ENCODE data around the gene HLA-B. TPM values are rescaled to one million over a fixed set of nuclear protein-coding genes. Genes with fewer than 3 reads are reported as not detected.
"Not testable (repeated sequence)": the region's sequence is repeated elsewhere in the genome, so short reads cannot be mapped to it uniquely, and the experiment has no call there.

The HLA-B gene
- 1,000 to 10,000 TPM; 3,089 to 4,180 TPM for total RNA-seq

- peak; percentile 80 for ATAC-seq (replicated peaks)
- Mint-ChIP-seq H3K4me1 (peaks cover 41% of the 10 kb centered on the region), H3K27me3 (no peaks in the 10 kb centered on the region), H3K4me3 (peak within 1 kb of the TSS; percentile 87), H3K27ac (peak within 1 kb of the TSS; percentile 99), H3K9me3 (no peaks in the 10 kb centered on the region), H3K36me3 (ENCODE audit: low read depth) (peaks cover 56% of the 10 kb centered on the region)
Observed at GRCh38 chr6:31356946-31357466, at the start of gene HLA-B. TSS of gene HLA-B (minus strand) at chr6:31357179. CDS start at chr6:31357158, 21 bp downstream.

GRCh38 chr6:31405996-31406395, 49.0 kb upstream of the HLA-B start:
- ATAC-seq (replicated peaks): no peak
- Mint-ChIP-seq H3K9me3 (no peaks in the 10 kb centered on the region), H3K36me3 (ENCODE audit: low read depth) (peaks cover 45% of the 10 kb centered on the region), H3K27ac (no peak overlapping the region), H3K4me1 (peaks cover 60% of the 10 kb centered on the region), H3K4me3 (peak overlapping the region; percentile 23), H3K27me3 (no peaks in the 10 kb centered on the region)

GRCh38 chr6:31404061-31404364, 47.0 kb upstream of the HLA-B start:
- peaks cover 27% of the 10 kb centered on the region for H3K36me3 Mint-ChIP-seq (ENCODE audit: low read depth)
- H3K27me3 Mint-ChIP-seq; ATAC-seq (replicated peaks); H3K9me3 Mint-ChIP-seq: not testable (repeated sequence)
- H3K4me3 Mint-ChIP-seq: peak overlapping the region; percentile 84
- peaks cover 55% of the 10 kb centered on the region for H3K4me1 Mint-ChIP-seq
- peak overlapping the region; percentile 55 for H3K27ac Mint-ChIP-seq

GRCh38 chr6:31403283-31404060, 46.5 kb upstream of the HLA-B start, which contains the start of gene MICA:
TSS of gene MICA (plus strand) at chr6:31403595. CDS start at chr6:31403633, 38 bp downstream.
- Mint-ChIP-seq H3K4me3 (peak within 1 kb of the TSS; percentile 84), H3K27ac (peak within 1 kb of the TSS; percentile 55), H3K36me3 (ENCODE audit: low read depth) (peaks cover 27% of the 10 kb centered on the region), H3K9me3 (no peaks in the 10 kb centered on the region), H3K27me3 (no peaks in the 10 kb centered on the region), H3K4me1 (peaks cover 54% of the 10 kb centered on the region)
- ATAC-seq (replicated peaks): peak; percentile 77

DNA sequence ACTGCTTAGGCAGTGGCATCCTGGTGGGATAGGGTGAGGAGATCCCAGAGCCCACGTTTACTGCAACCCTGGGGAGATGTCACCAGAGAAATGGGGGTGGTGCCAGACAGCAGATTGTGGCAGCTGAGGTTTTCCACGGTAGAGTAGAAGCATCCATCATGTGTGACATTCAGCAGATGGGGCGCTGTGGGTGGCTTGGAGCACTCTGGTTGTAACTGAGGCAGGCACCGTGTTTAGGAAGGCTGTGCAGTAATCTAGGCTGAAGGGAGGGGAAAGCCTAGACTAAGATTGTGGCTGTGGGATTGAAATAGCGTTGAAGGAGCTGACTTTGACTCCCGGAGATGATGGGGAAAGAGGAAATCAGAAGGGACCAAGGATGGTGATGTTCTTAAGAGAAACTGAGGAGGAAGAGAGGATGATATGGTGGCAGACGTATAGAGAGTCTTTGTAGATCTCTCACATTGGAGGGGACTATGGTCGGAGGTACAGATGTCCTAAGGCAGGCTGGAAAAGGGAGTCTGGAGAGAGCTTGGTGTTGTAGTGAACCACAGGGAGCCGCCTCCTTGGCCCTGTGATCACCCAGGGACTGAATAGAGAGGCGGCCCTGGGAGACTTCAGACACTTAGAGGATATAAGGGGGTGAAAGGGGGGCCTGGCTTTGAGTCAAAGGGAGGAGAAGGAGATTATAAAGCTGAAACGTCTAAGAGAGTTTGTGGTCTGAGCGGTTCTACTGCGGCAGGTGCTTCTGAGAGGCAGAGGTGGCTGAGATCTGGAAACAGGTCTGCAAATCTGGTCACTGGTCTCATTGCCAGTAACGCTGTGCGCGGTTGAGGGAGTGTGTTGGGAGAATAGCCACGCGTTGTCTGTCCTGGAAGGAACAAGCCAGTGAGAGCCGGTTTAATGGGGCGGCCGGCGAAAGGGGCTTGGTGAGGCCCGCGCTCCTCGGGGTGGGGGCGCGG, 45.6 kb upstream of the HLA-B start:
- peak overlapping the region; percentile 37 for H3K27ac Mint-ChIP-seq
- peaks cover 22% of the 10 kb centered on the region for H3K36me3 Mint-ChIP-seq (ENCODE audit: low read depth)
- peak; percentile 20 for ATAC-seq (replicated peaks)
- H3K27me3 Mint-ChIP-seq: no peaks in the 10 kb centered on the region
- H3K4me3 Mint-ChIP-seq: peak overlapping the region; percentile 84
- H3K4me1 Mint-ChIP-seq: peaks cover 48% of the 10 kb centered on the region
- H3K9me3 Mint-ChIP-seq: no peaks in the 10 kb centered on the region

DNA sequence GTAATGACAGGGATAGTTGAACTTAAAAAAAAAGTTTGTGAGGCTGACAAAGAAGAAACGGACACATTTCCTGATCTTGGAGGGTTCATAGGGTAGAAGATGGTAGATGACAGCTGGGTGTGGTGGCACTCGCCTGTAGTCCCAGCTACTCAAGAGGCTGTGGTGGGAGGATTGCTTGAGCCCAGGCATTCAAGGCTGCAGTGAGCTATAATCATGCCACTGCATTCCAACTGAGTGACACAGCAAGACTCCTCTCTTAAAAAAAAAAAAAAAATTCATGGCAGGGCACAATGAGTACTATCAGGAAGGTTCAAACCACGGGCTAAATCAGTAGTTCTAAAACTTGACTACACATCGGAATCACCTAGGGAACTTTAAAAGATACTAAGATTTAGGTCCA, 44.4 kb upstream of the HLA-B start:
- peak overlapping the region; percentile 84 for H3K4me3 Mint-ChIP-seq
- peak overlapping the region; percentile 47 for H3K27ac Mint-ChIP-seq
- H3K36me3 Mint-ChIP-seq (ENCODE audit: low read depth): peaks cover 22% of the 10 kb centered on the region
- H3K9me3 Mint-ChIP-seq: no peaks in the 10 kb centered on the region
- H3K27me3 Mint-ChIP-seq: no peaks in the 10 kb centered on the region
- H3K4me1 Mint-ChIP-seq: peaks cover 43% of the 10 kb centered on the region
- ATAC-seq (replicated peaks): no peak

- peak; percentile 52 for ATAC-seq (replicated peaks)
- peak overlapping the region; percentile 47 for H3K27ac Mint-ChIP-seq
- H3K9me3 Mint-ChIP-seq: no peaks in the 10 kb centered on the region
- H3K27me3 Mint-ChIP-seq: no peaks in the 10 kb centered on the region
- H3K4me3 Mint-ChIP-seq: peak overlapping the region; percentile 84
- peaks cover 36% of the 10 kb centered on the region for H3K4me1 Mint-ChIP-seq
- H3K36me3 Mint-ChIP-seq (ENCODE audit: low read depth): peaks cover 18% of the 10 kb centered on the region
Observed at GRCh38 chr6:31400467-31401289, 43.7 kb upstream of the HLA-B start.

GRCh38 chr6:31399589-31400466, 42.8 kb upstream of the HLA-B start:
- peaks cover 15% of the 10 kb centered on the region for H3K36me3 Mint-ChIP-seq (ENCODE audit: low read depth)
- no peaks in the 10 kb centered on the region for H3K27me3 Mint-ChIP-seq
- H3K27ac Mint-ChIP-seq: peak overlapping the region; percentile 47
- H3K4me1 Mint-ChIP-seq: peaks cover 33% of the 10 kb centered on the region
- peak; percentile 61 for ATAC-seq (replicated peaks)
- H3K9me3 Mint-ChIP-seq: no peaks in the 10 kb centered on the region
- peak overlapping the region; percentile 84 for H3K4me3 Mint-ChIP-seq

DNA sequence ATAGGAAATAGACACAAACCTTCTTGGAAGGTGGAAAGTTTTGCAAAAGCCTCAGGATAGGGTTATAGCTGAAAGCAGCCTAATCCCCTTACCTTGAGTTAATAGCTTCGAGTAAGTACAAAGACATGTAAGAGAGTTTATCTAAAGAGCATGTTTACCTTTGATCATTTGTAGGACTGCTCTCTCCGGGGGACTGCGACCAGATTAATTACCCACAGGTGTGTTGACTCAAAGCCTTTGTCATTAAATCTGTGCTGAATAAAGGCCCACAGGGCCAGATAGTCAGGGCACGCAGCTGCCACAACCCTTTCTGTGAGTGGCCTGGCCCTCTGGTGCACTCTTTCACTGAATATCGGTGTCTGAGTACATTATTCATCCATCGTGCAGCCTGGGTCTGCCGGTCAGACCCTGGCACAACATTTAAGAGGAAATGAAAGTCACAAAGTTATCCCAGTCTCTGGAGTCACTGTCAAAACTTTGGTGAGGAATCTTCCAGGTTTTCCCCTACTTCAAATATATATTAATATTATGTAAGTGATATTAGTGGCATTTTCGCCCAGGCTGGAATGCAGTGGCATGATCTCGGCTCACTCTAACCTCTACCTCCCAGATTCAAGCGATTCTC, 41.0 kb upstream of the HLA-B start:
- Mint-ChIP-seq H3K27ac (no peak overlapping the region), H3K4me3 (no peak overlapping the region), H3K9me3 (no peaks in the 10 kb centered on the region), H3K27me3 (no peaks in the 10 kb centered on the region), H3K4me1 (peaks cover 27% of the 10 kb centered on the region), H3K36me3 (ENCODE audit: low read depth) (peaks cover 5% of the 10 kb centered on the region)
- no peak for ATAC-seq (replicated peaks)

DNA sequence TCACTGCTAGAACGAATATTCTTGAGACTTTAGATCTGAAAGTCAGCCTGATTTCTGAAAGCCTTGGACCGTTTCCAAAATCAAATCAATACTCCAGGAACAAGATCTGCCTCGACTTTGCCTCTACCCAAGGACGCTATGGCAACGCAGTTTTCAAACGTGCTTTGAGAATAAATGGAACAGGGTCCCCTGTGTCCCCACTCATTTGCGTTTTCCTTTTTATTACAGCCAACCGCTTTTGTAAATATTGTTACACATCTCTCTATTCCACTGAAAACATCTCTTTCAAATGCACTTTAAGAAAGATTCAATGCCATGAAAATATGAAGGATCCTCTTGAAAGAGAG, 40.1 kb upstream of the HLA-B start:
- not testable (repeated sequence) for H3K27ac Mint-ChIP-seq; ATAC-seq (replicated peaks); H3K9me3 Mint-ChIP-seq; H3K4me3 Mint-ChIP-seq; H3K36me3 Mint-ChIP-seq (ENCODE audit: low read depth); H3K27me3 Mint-ChIP-seq
- H3K4me1 Mint-ChIP-seq: peaks cover 19% of the 10 kb centered on the region

DNA sequence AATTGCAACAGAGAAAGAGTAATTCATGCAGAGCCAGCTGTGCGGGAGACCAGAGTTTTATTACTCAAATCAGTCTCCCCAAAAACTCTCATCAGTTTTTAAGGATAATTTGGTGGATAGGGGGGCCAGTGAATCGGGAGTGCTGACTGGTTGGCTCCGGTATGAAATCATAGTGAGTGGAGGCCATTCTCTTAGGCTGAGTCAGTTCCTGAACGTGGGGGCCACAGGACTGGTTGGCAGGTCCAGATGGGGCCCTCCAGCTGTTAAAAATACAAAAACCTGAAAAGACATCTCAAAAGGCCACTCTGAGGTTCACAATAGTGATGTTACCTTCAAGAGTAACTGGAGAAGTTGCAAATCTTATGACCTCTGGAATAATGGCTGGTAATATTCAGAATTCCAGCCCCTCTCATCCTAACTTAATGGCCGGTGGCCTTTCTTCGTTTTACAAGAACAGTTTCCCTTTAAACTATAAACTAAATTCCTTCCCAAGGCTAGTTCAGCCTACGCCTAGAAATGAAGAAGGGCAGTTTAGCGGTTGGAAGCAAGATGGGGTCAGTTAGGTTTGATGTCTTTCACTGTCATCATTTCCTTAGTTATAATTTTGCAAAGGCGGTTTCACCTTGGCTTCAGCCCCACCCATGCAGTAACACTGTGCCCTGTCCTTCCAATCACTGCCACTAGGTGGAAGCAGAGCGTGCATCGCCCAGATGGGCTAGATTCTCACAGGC, 39.6 kb upstream of the HLA-B start:
- peaks cover 5% of the 10 kb centered on the region for H3K36me3 Mint-ChIP-seq (ENCODE audit: low read depth)
- no peak overlapping the region for H3K27ac Mint-ChIP-seq
- no peaks in the 10 kb centered on the region for H3K27me3 Mint-ChIP-seq
- peaks cover 16% of the 10 kb centered on the region for H3K4me1 Mint-ChIP-seq
- H3K4me3 Mint-ChIP-seq: no peak overlapping the region
- H3K9me3 Mint-ChIP-seq: no peaks in the 10 kb centered on the region
- peak; percentile 61 for ATAC-seq (replicated peaks)

DNA sequence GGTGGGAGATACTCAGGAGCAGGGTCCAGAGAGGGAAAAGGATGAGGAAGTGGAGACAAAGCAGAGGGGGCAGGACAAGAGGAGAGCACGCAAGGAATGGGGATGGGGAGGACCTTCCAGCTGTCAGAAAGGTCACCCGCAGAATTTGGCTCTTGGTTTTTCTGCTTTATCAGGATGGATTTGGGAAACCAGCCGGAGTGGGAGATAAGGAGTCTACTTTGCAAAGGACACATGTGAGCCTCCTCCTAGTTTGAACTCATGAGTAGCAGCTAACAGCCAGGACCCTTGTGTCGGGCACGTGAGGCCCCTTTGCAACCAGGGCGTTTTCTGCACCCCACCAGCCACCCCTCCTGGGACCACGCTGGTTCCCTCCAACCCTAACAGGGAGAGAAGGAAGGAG, 38.9 kb upstream of the HLA-B start:
- H3K27me3 Mint-ChIP-seq: no peaks in the 10 kb centered on the region
- no peaks in the 10 kb centered on the region for H3K9me3 Mint-ChIP-seq
- no peak overlapping the region for H3K4me3 Mint-ChIP-seq
- no peak overlapping the region for H3K27ac Mint-ChIP-seq
- peaks cover 10% of the 10 kb centered on the region for H3K4me1 Mint-ChIP-seq
- H3K36me3 Mint-ChIP-seq (ENCODE audit: low read depth): no peaks in the 10 kb centered on the region
- ATAC-seq (replicated peaks): no peak

Data from activated T-helper 17 cell treated with anti-CD3 and anti-CD28 coated beads, Interleukin-2, amount 50 U/mL, for 72 hours (primary cell).